OCI-M2 (cell line): Measurements from ENCODE around the gene ULBP1.
"Not testable (repeated sequence)": the region's sequence is repeated elsewhere in the genome, so short reads cannot be mapped to it uniquely, and the experiment has no call there.

ENCODE experiments used
- DNase-seq: peaks from one replicate; lab custom pipeline; 2025; ENCODE audit not compliant: unreplicated experiment; lab: John Stamatoyannopoulos, UW

Gene ULBP1

GRCh38 chr6:149933036-149933435 lies 30.7 kb upstream of the ULBP1 start:
- DNase-seq = no peak

- no peak for DNase-seq
Measured at GRCh38 chr6:149933461-149933860, 30.3 kb upstream of the ULBP1 start.

GRCh38 chr6:149934249-149935156 lies 29.2 kb upstream of the ULBP1 start:
- DNase-seq = no peak

- no peak for DNase-seq
Measured at GRCh38 chr6:149935246-149935645, 28.5 kb upstream of the ULBP1 start.

- DNase-seq = no peak
Measured at GRCh38 chr6:149935668-149936067, 28.1 kb upstream of the ULBP1 start.

- DNase-seq = no peak
Measured at GRCh38 chr6:149936743-149937142, 27.0 kb upstream of the ULBP1 start.

GRCh38 chr6:149938013-149938570 lies 25.7 kb upstream of the ULBP1 start:
- DNase-seq = not testable (repeated sequence)

- DNase-seq = no peak
Measured at GRCh38 chr6:149938571-149939355, 25.0 kb upstream of the ULBP1 start.

- DNase-seq = no peak
Measured at GRCh38 chr6:149939356-149939648, 24.4 kb upstream of the ULBP1 start.

- DNase-seq = no peak
Measured at GRCh38 chr6:149939909-149940671, 23.7 kb upstream of the ULBP1 start.

- no peak for DNase-seq
Measured at GRCh38 chr6:149940672-149940982, 23.1 kb upstream of the ULBP1 start.

GRCh38 chr6:149941583-149942460 lies 21.9 kb upstream of the ULBP1 start, which contains the start of gene ULBP2:
TSS of gene ULBP2 (plus strand) at chr6:149942014. CDS start at chr6:149942073, 59 bp downstream.
- peak; percentile 65 for DNase-seq

GRCh38 chr6:149942461-149942829 lies 21.3 kb upstream of the ULBP1 start:
- DNase-seq = no peak

- DNase-seq = not testable (repeated sequence)
Measured at GRCh38 chr6:149943321-149943720, 20.4 kb upstream of the ULBP1 start.

- DNase-seq = not testable (repeated sequence)
Measured at GRCh38 chr6:149945276-149945675, 18.5 kb upstream of the ULBP1 start.

- DNase-seq = not testable (repeated sequence)
Measured at GRCh38 chr6:149946631-149947030, 17.1 kb upstream of the ULBP1 start.

GRCh38 chr6:149947533-149947932 lies 16.2 kb upstream of the ULBP1 start:
- DNase-seq = not testable (repeated sequence)

- DNase-seq = no peak
Measured at GRCh38 chr6:149948011-149948410, 15.7 kb upstream of the ULBP1 start.

- no peak for DNase-seq
Measured at GRCh38 chr6:149948616-149949015, 15.1 kb upstream of the ULBP1 start.

GRCh38 chr6:149950423-149950822 lies 13.3 kb upstream of the ULBP1 start:
- no peak for DNase-seq
